GM12878 (cell line): ENCODE measurements around the gene ERCC1. TPM values are rescaled to one million over a fixed set of nuclear protein-coding genes. Genes with fewer than 3 reads are reported as not detected.
A peak's percentile ranks its signal among the peaks of the same experiment; 100 is the strongest.

ENCODE experiments used
- ASH2L ChIP-seq: fragments of 300-600, 200-600 bp; sonication (generic); IDR thresholded peaks from 2 replicates; pipeline ENCODE4 v1.6.1; 2017; ENCODE audit warnings: low read depth, mild to moderate bottlenecking, borderline replicate concordance
- CEBPB ChIP-seq, 2 experiments: fragments of 150-350 bp in 1 of 2; IDR thresholded peaks; 2 replicates each; pipeline ENCODE4 v1.6.1; 2012 to 2014; ENCODE audit warnings: low read depth in 2 of 2, low read length in 2 of 2, borderline replicate concordance in 1 of 2, inconsistent platforms in 1 of 2
- CREB1 ChIP-seq: IDR thresholded peaks from 2 replicates; pipeline ENCODE4 v1.6.1; 2012; ENCODE audit warnings: low read depth, mild to moderate bottlenecking, inconsistent platforms
- KAT2A ChIP-seq: conservative IDR thresholded peaks from 2 replicates; pipeline ENCODE4 v1.6.1; 2011; ENCODE audit warnings: low read depth, low read length; ENCODE audit not compliant: control insufficient read depth
- LARP7 ChIP-seq: fragments of 450-650 bp; IDR thresholded peaks from 2 replicates; pipeline ENCODE4 v1.6.1; 2017; ENCODE audit warnings: mild to moderate bottlenecking
- NKRF ChIP-seq: fragments of 450-650 bp; conservative IDR thresholded peaks from 2 replicates; pipeline ENCODE4 v1.6.1; 2017; ENCODE audit warnings: mild to moderate bottlenecking, moderate library complexity
- NR2C1 ChIP-seq: fragments of 450-650 bp; IDR thresholded peaks from 2 replicates; pipeline ENCODE4 v1.6.1; 2017; ENCODE audit warnings: antibody characterized with exemption, mild to moderate bottlenecking, moderate library complexity
- PRDM15 ChIP-seq: fragments of 450-650 bp; formaldehyde crosslinking; IDR thresholded peaks from 2 replicates; pipeline ENCODE4 v1.4.0; 2020; ENCODE audit warnings: mild to moderate bottlenecking, moderate library complexity
- SIX5 ChIP-seq: IDR thresholded peaks from 2 replicates; pipeline ENCODE4 v1.6.1; 2011; ENCODE audit warnings: mild to moderate bottlenecking, low read depth, low read length, moderate library complexity; ENCODE audit not compliant: severe bottlenecking
- SMARCA5 ChIP-seq: fragments of 450-650 bp; IDR thresholded peaks from 2 replicates; pipeline ENCODE4 v1.6.1; 2017; ENCODE audit warnings: mild to moderate bottlenecking
- SPI1 ChIP-seq: IDR thresholded peaks from 2 replicates; pipeline ENCODE4 v1.6.1; 2011; ENCODE audit warnings: low read depth, mild to moderate bottlenecking, low read length, moderate library complexity, borderline replicate concordance; ENCODE audit not compliant: insufficient read depth
- SREBF2 ChIP-seq: IDR thresholded peaks from 2 replicates; pipeline ENCODE4 v1.6.1; 2012; ENCODE audit warnings: mild to moderate bottlenecking, low read length
- SUZ12 ChIP-seq: fragments of 200-600 bp; sonication (generic); IDR thresholded peaks from one replicate; pipeline ENCODE4 v1.6.1; 2018; ENCODE audit warnings: antibody characterized with exemption, mild to moderate bottlenecking; ENCODE audit not compliant: unreplicated experiment
- TAF1 ChIP-seq: IDR thresholded peaks from 2 replicates; pipeline ENCODE4 v1.6.1; 2011; ENCODE audit warnings: mild to moderate bottlenecking, low read depth, low read length, borderline replicate concordance
- TCF3 ChIP-seq: IDR thresholded peaks from 2 replicates; pipeline ENCODE4 v1.6.1; 2012; ENCODE audit warnings: low read depth, mild to moderate bottlenecking, low read length, borderline replicate concordance; ENCODE audit not compliant: insufficient read depth
- ZBTB11 ChIP-seq: fragments of 450-650 bp; formaldehyde crosslinking; IDR thresholded peaks from 2 replicates; pipeline ENCODE4 v1.5.0; 2022; ENCODE audit warnings: mild to moderate bottlenecking, missing genetic modification characterization
- ZNF384 ChIP-seq: IDR thresholded peaks from 2 replicates; pipeline ENCODE4 v1.6.1; 2012; ENCODE audit warnings: low read depth, mild to moderate bottlenecking, low read length, improper control_type of control experiment, borderline replicate concordance
- polyA plus RNA-seq, 11 experiments: library from polyadenylated mRNA; depleted of rRNA in 4 of 11; unstranded in 6 of 11; stranded (reverse) in 5 of 11; fragments of >200 nt; fragmentation: Nextera tagmentation in 4 of 11; fragmentation: Illumina TruSeq in 1 of 11; extraction: Ambion mirVana in 4 of 11; extraction: Trizol in 1 of 11; gene quantifications; 1 replicate in 1 of 11; 2 replicates in 10 of 11; pipeline versions ENCODE4 v1.2.1 to v1.2.3, GENCODE V29; 2011 to 2016; ENCODE audit warnings: inconsistent platforms in 2 of 11, missing spikeins in 2 of 11, low read depth in 1 of 11
- total RNA-seq, 4 experiments: library from RNA; depleted of rRNA in 3 of 4; stranded (reverse); fragments of >200 nt in 3 of 4; fragmentation: Illumina TruSeq in 1 of 4; extraction: Trizol in 1 of 4; gene quantifications; 2 replicates each; pipeline versions ENCODE4 v1.2.1 to v1.2.3, GENCODE V29; 2013 to 2021

Gene ERCC1
- total and polyA plus RNA-seq, 10 of the 15 experiments (the other 5 are each of a cell fraction or from before 2014, with no cell fraction given): 14.7 to 104 (median 61.1) TPM

- no peak for TF ChIP-seq CEBPB (IDR thresholded peaks at IDR 0.05; ENCODE audit: borderline replicate concordance in 1 of 2, low read depth in 2 of 2, low read length in 2 of 2)
- no peak for TF ChIP-seq KAT2A
- no peak for TF ChIP-seq TAF1
- peak; percentile 68; the same call in 1 of the 2 replicates for TF ChIP-seq SMARCA5
- no peak for TF ChIP-seq SREBF2
- TF ChIP-seq LARP7: no peak
- TF ChIP-seq CREB1: peak; percentile 49; the same call in 1 of the 2 replicates
- TF ChIP-seq SIX5: no peak
- no peak for TF ChIP-seq NR2C1
- TF ChIP-seq TCF3: no peak
- TF ChIP-seq SPI1: no peak
- TF ChIP-seq ZBTB11 (CRISPR knock-in tag): no peak
- TF ChIP-seq ZNF384: no peak
- no peak for TF ChIP-seq ASH2L
- TF ChIP-seq SUZ12: no peak
- peak; percentile 36; the same call in 1 of the 2 replicates for TF ChIP-seq NKRF
- no peak for TF ChIP-seq PRDM15 (CRISPR knock-in tag)
Measured at GRCh38 chr19:45403781-45404556, 19.7 kb downstream of the ERCC1 start (continued).
